Ascending aorta (tissue), 2 donors: Measurements from ENCODE around the gene EGR1. TPM values are rescaled to one million over a fixed set of nuclear protein-coding genes. Genes with fewer than 3 reads are reported as not detected.

ENCODE experiments used
- DNase-seq, 2 donors: peaks; one replicate each; pipeline ENCODE4 v3.0.0-alpha.2; 2019; ENCODE audit warnings: low spot score in 2 of 2
- H3K27ac ChIP-seq, 2 donors: fragments of 200-600 bp; sonication (generic); one replicate each; pipeline ENCODE4 v1.5.1; 2016 to 2017; ENCODE audit warnings: mild to moderate bottlenecking in 1 of 2
- H3K27me3 ChIP-seq: fragments of 200-600 bp; sonication (generic); one replicate; pipeline ENCODE4 v1.5.1; 2017
- H3K36me3 ChIP-seq, 2 donors: fragments of 200-600 bp; sonication (generic); one replicate each; pipeline ENCODE4 v1.5.1; 2016
- H3K4me1 ChIP-seq, 2 donors: fragments of 200-600 bp; sonication (generic); one replicate each; pipeline ENCODE4 v1.5.1; 2016 to 2017; ENCODE audit warnings: mild to moderate bottlenecking in 1 of 2
- H3K4me3 ChIP-seq, 2 donors: fragments of 200-600 bp; sonication (generic); one replicate each; pipeline ENCODE4 v1.5.1; 2016 to 2017; ENCODE audit warnings: mild to moderate bottlenecking in 1 of 2
- H3K9me3 ChIP-seq, 2 donors: fragments of 200-600 bp; sonication (generic); one replicate each; pipeline ENCODE4 v1.5.1; 2016
- intact Hi-C: fragments of 100-400 bp; cut with DNase I; formaldehyde crosslinking; loops from one replicate; pipeline ENCODE4 v1.15.1; 2023
- total RNA-seq: library from RNA; depleted of rRNA; stranded (reverse); fragments of >200 nt; gene quantifications from one replicate; pipeline ENCODE4 v1.1.0, GENCODE V29; 2016
- TF ChIP-seq, protein P1 (sequence below), 3 experiments: fragments of 200-600 bp in 2 of 3; fragments of 450-650 bp in 1 of 3; sonication (generic) in 2 of 3; IDR thresholded peaks; one replicate each; pipeline ENCODE4 v1.5.1; 2016 to 2019; ENCODE audit warnings: antibody characterized with exemption in 3 of 3, mild to moderate bottlenecking in 1 of 3, moderate library complexity in 1 of 3

EGR1 gene
- total RNA-seq, 1 donor from 2014 or later: 419 TPM

GRCh38 chr5:138508958-138509357 lies 43.7 kb downstream of the EGR1 start:
- Histone ChIP-seq H3K27ac (no peak overlapping the region), H3K9me3 (no peaks in the 10 kb centered on the region), H3K4me1 (peaks cover 4 to 15% of the 10 kb centered on the region in 2 donors), H3K4me3 (no peak overlapping the region), H3K27me3 (no peaks in the 10 kb centered on the region), H3K36me3 (peaks cover 52 to 61% of the 10 kb centered on the region in 2 donors)
- no peak for DNase-seq
- TF ChIP-seq, protein P1, sequence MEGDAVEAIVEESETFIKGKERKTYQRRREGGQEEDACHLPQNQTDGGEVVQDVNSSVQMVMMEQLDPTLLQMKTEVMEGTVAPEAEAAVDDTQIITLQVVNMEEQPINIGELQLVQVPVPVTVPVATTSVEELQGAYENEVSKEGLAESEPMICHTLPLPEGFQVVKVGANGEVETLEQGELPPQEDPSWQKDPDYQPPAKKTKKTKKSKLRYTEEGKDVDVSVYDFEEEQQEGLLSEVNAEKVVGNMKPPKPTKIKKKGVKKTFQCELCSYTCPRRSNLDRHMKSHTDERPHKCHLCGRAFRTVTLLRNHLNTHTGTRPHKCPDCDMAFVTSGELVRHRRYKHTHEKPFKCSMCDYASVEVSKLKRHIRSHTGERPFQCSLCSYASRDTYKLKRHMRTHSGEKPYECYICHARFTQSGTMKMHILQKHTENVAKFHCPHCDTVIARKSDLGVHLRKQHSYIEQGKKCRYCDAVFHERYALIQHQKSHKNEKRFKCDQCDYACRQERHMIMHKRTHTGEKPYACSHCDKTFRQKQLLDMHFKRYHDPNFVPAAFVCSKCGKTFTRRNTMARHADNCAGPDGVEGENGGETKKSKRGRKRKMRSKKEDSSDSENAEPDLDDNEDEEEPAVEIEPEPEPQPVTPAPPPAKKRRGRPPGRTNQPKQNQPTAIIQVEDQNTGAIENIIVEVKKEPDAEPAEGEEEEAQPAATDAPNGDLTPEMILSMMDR (IDR thresholded peaks at IDR 0.05): no peak
- intact Hi-C loops: no loop called here

DNA sequence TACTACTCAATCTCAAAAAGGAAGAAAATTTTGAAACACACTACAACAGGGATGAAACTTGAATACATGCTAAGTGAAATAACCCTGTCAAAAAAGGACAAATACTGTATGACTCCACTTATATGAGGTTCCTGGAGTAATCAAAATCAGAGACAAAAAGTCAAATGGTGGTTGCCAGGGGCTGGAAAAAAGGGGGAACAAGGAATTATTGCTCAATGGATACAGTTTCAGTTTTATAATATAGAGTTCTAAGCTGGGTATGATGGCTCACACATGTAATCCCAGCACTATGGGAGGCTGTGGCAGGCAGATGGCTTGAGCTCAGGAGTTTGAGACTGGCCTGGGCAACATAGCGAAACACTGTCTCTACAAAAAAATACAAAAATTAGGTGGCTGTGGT lies 48.7 kb downstream of the EGR1 start:
- Histone ChIP-seq H3K9me3 (no peaks in the 10 kb centered on the region), H3K36me3 (peaks cover 52 to 86% of the 10 kb centered on the region in 2 donors), H3K27ac (no peak overlapping the region), H3K27me3 (no peaks in the 10 kb centered on the region), H3K4me1 (no peaks in the 10 kb centered on the region), H3K4me3 (no peak overlapping the region)
- intact Hi-C loops: no loop called here
- TF ChIP-seq, protein P1 (IDR thresholded peaks at IDR 0.05): no peak
- DNase-seq: no peak

- peaks cover 41 to 71% of the 10 kb centered on the region in 2 donors for H3K36me3 ChIP-seq
- H3K4me3 ChIP-seq: no peak overlapping the region
- DNase-seq: no peak
- intact Hi-C loops: no loop called here
- no peaks in the 10 kb centered on the region for H3K4me1 ChIP-seq
- TF ChIP-seq, protein P1 (IDR thresholded peaks at IDR 0.05): no peak
- no peaks in the 10 kb centered on the region for H3K9me3 ChIP-seq
- H3K27me3 ChIP-seq: no peaks in the 10 kb centered on the region
- no peak overlapping the region for H3K27ac ChIP-seq
These were observed 50.4 kb downstream of the EGR1 start for GRCh38 chr5:138515556-138516245.

- peaks cover 34 to 60% of the 10 kb centered on the region in 2 donors for H3K36me3 ChIP-seq
- H3K9me3 ChIP-seq: no peaks in the 10 kb centered on the region
- no peak overlapping the region for H3K27ac ChIP-seq
- DNase-seq: no peak
- no peaks in the 10 kb centered on the region for H3K4me1 ChIP-seq
- no peak overlapping the region for H3K4me3 ChIP-seq
- intact Hi-C loops: no loop called here
- no peaks in the 10 kb centered on the region for H3K27me3 ChIP-seq
- TF ChIP-seq, protein P1 (IDR thresholded peaks at IDR 0.05): no peak
These were observed 52.2 kb downstream of the EGR1 start for GRCh38 chr5:138517437-138517836.

Other genes starting within 250 kb of the EGR1 start
- gene GFRA3, start 190.9 kb upstream of the EGR1 start, total RNA-seq: not detected
- not detected for gene CDC25C, start 133.7 kb upstream of the EGR1 start, total RNA-seq
- gene FAM53C, start 127.2 kb upstream of the EGR1 start, total RNA-seq: 40.0 TPM
- gene KDM3B, start 112.8 kb upstream of the EGR1 start, total RNA-seq: 33.4 TPM
- 3.5 TPM for gene REEP2, start 26.4 kb upstream of the EGR1 start, total RNA-seq
- 28.2 TPM for gene ETF1, start 77.8 kb downstream of the EGR1 start, total RNA-seq
- 75.5 TPM for gene HSPA9, start 109.9 kb downstream of the EGR1 start, total RNA-seq